ENCODE results near the gene LCE1F. TPM values are rescaled to one million over a fixed set of nuclear protein-coding genes. Genes with fewer than 3 reads are reported as not detected.

LCE1F gene
- total and polyA plus RNA-seq, 2 of the 13 experiments (the other 11 are each of a cell fraction or from before 2014, with no cell fraction given), result not detected

DNA sequence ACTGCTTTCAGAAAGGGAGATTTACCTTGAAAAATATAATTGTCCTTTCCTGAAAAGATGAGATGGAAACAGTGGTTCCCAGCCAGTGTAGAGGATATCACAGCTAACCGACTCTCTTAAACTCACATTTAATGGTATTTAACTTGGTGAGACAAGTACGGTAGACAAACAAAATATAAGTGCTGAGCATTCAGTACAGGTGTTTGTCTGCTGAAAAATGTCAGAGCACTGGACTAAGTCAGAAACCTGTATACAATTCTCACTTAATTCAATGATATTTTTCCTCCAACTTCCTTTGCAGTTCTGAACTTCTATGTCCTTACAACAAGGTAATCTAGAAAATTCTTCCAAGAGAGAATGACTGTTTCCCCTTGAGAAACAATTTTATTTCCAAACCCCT, 36.7 kb downstream of the LCE1F start, which contains the start of gene LCE1B:
Gene LCE1B (plus strand): TSS at position 301 of the 400 bp plus-strand sequence. CDS start 476 bp downstream, outside the sequence.
- Histone ChIP-seq H3K27me3 (ENCODE audit: control insufficient read depth in 1 of 2, insufficient read depth in 2 of 2, low read length in 2 of 2) (no peaks in the 10 kb centered on the region; a peak in 1 of 5 replicates), H3K27ac (ENCODE audit: extremely low read length, insufficient read depth, low read length) (no peak within 1 kb of the TSS), H2AFZ (ENCODE audit: low read length) (no peak within 1 kb of the TSS), H3K4me2 (ENCODE audit: low read depth, low read length) (no peak within 1 kb of the TSS), H3K4me1 (ENCODE audit: insufficient read depth, low read length) (no peaks in the 10 kb centered on the region), H3K9ac (ENCODE audit: insufficient read depth, low read depth, low read length) (no peak within 1 kb of the TSS), H4K20me1 (ENCODE audit: insufficient read depth, low read length) (no peaks in the 10 kb centered on the region), H3K79me2 (ENCODE audit: insufficient read depth, low read length) (no peaks in the 10 kb centered on the region), H3K4me3 (replicated peaks in 1 of 3; ENCODE audit: insufficient read depth in 1 of 3, low read depth in 2 of 3, low read length in 3 of 3) (no peak within 1 kb of the TSS), H3K9me3 (ENCODE audit: low read length) (no peaks in the 10 kb centered on the region), H3K36me3 (replicated peaks in 1 of 2; ENCODE audit: control insufficient read depth in 1 of 2, insufficient read depth in 2 of 2, low read length in 2 of 2) (no peaks in the 10 kb centered on the region)
- ChIA-PET CTCF (ENCODE audit: low intra/inter-chr PET ratio, low total read pairs) (no interaction called here), POLR2A (no interaction called here)
- in situ Hi-C loops (cut with HindIII; ENCODE audit: extremely low pct_ligation_motif_present, low pct_unique_long_range_greater_than_20kb) (no loop called here), intact Hi-C loops (cut with micrococcal nuclease; ENCODE audit: unreplicated experiment) (no loop called here)
- TF ChIP-seq TBX2 (CRISPR knock-in tag; IDR thresholded peaks at IDR 0.05; ENCODE audit: borderline replicate concordance) (no peak), ZNF629 (CRISPR knock-in tag; conservative IDR thresholded peaks at IDR 0.05) (no peak), SKI (IDR thresholded peaks at IDR 0.05; ENCODE audit: partially characterized antibody) (no peak), FIP1L1 (IDR thresholded peaks at IDR 0.05; ENCODE audit: borderline replicate concordance, insufficient read depth, low read depth, low read length) (no peak), ZNF232 (CRISPR knock-in tag; IDR thresholded peaks at IDR 0.05; ENCODE audit: borderline replicate concordance) (no peak), XRCC5 (optimal IDR thresholded peaks at IDR 0.05; ENCODE audit: low read length) (no peak), ZBTB49 (CRISPR knock-in tag; IDR thresholded peaks at IDR 0.05; ENCODE audit: borderline replicate concordance) (no peak), ZBTB3 (CRISPR knock-in tag; IDR thresholded peaks at IDR 0.05; ENCODE audit: borderline replicate concordance, low read depth) (no peak), ZSCAN12 (CRISPR knock-in tag; IDR thresholded peaks at IDR 0.05) (no peak), HOXA3 (CRISPR knock-in tag; IDR thresholded peaks at IDR 0.05) (no peak), RCOR2 (CRISPR knock-in tag; IDR thresholded peaks at IDR 0.05) (no peak), STAG1 (CRISPR knock-in tag; IDR thresholded peaks at IDR 0.05) (no peak), SAFB2 (CRISPR knock-in tag; IDR thresholded peaks at IDR 0.05; ENCODE audit: borderline replicate concordance, low read depth) (no peak), RELA (CRISPR knock-in tag; IDR thresholded peaks at IDR 0.05) (no peak)
- TF ChIP-seq, protein P1, sequence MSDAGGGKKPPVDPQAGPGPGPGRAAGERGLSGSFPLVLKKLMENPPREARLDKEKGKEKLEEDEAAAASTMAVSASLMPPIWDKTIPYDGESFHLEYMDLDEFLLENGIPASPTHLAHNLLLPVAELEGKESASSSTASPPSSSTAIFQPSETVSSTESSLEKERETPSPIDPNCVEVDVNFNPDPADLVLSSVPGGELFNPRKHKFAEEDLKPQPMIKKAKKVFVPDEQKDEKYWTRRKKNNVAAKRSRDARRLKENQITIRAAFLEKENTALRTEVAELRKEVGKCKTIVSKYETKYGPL (CRISPR knock-in tag; IDR thresholded peaks at IDR 0.05), result no peak
- TF ChIP-seq, protein P2, sequence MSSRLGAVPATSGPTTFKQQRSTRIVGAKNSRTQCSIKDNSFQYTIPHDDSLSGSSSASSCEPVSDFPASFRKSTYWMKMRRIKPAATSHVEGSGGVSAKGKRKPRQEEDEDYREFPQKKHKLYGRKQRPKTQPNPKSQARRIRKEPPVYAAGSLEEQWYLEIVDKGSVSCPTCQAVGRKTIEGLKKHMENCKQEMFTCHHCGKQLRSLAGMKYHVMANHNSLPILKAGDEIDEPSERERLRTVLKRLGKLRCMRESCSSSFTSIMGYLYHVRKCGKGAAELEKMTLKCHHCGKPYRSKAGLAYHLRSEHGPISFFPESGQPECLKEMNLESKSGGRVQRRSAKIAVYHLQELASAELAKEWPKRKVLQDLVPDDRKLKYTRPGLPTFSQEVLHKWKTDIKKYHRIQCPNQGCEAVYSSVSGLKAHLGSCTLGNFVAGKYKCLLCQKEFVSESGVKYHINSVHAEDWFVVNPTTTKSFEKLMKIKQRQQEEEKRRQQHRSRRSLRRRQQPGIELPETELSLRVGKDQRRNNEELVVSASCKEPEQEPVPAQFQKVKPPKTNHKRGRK (CRISPR knock-in tag; IDR thresholded peaks at IDR 0.05), result no peak
- FAIRE-seq (no peak), DNase-seq (ENCODE audit: low spot score) (no peak), ATAC-seq (no peak)
- no TSS peak for BruUV-seq (replicated peaks)
- WGBS (ENCODE audit: low lambda C conversion rate), result 63% methylated on average over 2 of the region's 2 CpGs

Data from HepG2 (cell line).